K562 (cell line): ENCODE data around the gene LYST.

Source experiments
- CBX8 ChIP-seq: fragments of 200-600 bp; sonication (generic); IDR thresholded peaks from 2 replicates; pipeline ENCODE4 v1.6.1; 2012; ENCODE audit warnings: borderline replicate concordance, mixed run types, low read depth, mild to moderate bottlenecking, moderate library complexity, mixed read lengths, low read length, control low read depth, inconsistent platforms; ENCODE audit not compliant: poor library complexity, severe bottlenecking; ENCODE audit errors: extremely low read depth
- ILK ChIP-seq: fragments of 450-650 bp; IDR thresholded peaks from 2 replicates; pipeline ENCODE4 v1.6.1; 2016; ENCODE audit warnings: missing genetic modification characterization, low read depth, mild to moderate bottlenecking, missing compliant biosample characterization, moderate library complexity, borderline replicate concordance
- MYC ChIP-seq, 2 experiments: fragments of 250-450 bp in 1 of 2; sonication (Bioruptor Pico) in 1 of 2; IDR thresholded peaks; 2 replicates each; pipeline versions ENCODE4 v1.5.1 to v1.6.1; 2012 to 2021; ENCODE audit warnings: low read depth in 2 of 2, borderline replicate concordance in 1 of 2, improper control_type of control experiment in 1 of 2, low read length in 1 of 2, mild to moderate bottlenecking in 1 of 2, moderate library complexity in 1 of 2
- POLR2AphosphoS5 ChIP-seq: IDR thresholded peaks from 2 replicates; pipeline ENCODE4 v1.6.1; 2011; ENCODE audit warnings: mild to moderate bottlenecking, low read depth, low read length, moderate library complexity; ENCODE audit not compliant: control insufficient read depth, insufficient read depth

DNA sequence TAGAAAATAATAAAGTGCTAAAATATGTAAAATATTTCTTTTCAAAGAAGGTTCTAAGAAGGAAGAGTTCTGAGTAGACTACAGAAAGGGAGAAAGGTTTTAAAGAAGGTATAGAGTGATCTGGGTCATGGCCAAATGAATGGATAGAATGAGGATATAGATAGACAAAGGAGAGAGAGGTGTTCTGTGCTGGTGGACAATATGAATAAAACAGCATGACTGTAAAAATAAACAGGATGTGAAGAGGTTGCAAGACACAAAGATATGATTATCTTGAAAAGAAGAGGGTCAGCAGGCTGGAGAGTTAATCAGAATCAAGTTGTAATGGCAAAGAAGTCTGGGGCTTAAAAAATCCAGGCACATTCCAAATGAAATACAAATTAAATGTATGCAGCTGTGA, 130.4 kb downstream of the LYST start:
- TF ChIP-seq MYC (IDR thresholded peaks at IDR 0.05; ENCODE audit: low read depth, low read length) (no peak), MYC (CRISPR knock-in tag; IDR thresholded peaks at IDR 0.05; ENCODE audit: borderline replicate concordance, low read depth) (no peak), POLR2AphosphoS5 (no peak), CBX8 (no peak), ILK (tag) (no peak)
